AG09309 (cell line): ENCODE results near the gene ADAT3.

Source experiments
- DNase-seq: peaks from one replicate; pipeline ENCODE4 v3.0.0-alpha.2; 2010; ENCODE audit warnings: low read depth
- H3K4me3 ChIP-seq: 2 replicates; pipeline ENCODE4 v1.5.1; 2011; ENCODE audit warnings: mild to moderate bottlenecking, low read depth, low read length, moderate library complexity; ENCODE audit not compliant: control insufficient read depth
- CTCF ChIP-seq: IDR thresholded peaks from 2 replicates; pipeline ENCODE4 v1.5.1; 2011; ENCODE audit warnings: mild to moderate bottlenecking, low read depth, low read length, inconsistent platforms; ENCODE audit not compliant: insufficient read depth, control insufficient read depth; ENCODE audit errors: missing control alignments

Gene ADAT3

GRCh38 chr19:1945899-1946298 is 40.7 kb downstream of the ADAT3 start:
- peak; percentile 61 for TF ChIP-seq CTCF
- DNase-seq = no peak
- H3K4me3 ChIP-seq = no peak overlapping the region

GRCh38 chr19:1947651-1948209 is 42.5 kb downstream of the ADAT3 start:
- no peak for DNase-seq
- TF ChIP-seq CTCF = no peak
- H3K4me3 ChIP-seq = no peak overlapping the region

- DNase-seq = no peak
- TF ChIP-seq CTCF = no peak
- no peak overlapping the region for H3K4me3 ChIP-seq
Observed at GRCh38 chr19:1949304-1950101, 44.3 kb downstream of the ADAT3 start.

GRCh38 chr19:1950640-1951039 is 45.4 kb downstream of the ADAT3 start:
- no peak overlapping the region for H3K4me3 ChIP-seq
- TF ChIP-seq CTCF = no peak

GRCh38 chr19:1952635-1953034 is 47.4 kb downstream of the ADAT3 start:
- H3K4me3 ChIP-seq = no peak overlapping the region
- DNase-seq = no peak

More at GRCh38 chr19:1950640-1951039, 45.4 kb downstream of the ADAT3 start:
- no peak for DNase-seq

GRCh38 chr19:1953037-1953436 is 47.8 kb downstream of the ADAT3 start:
- DNase-seq = no peak
- no peak overlapping the region for H3K4me3 ChIP-seq
- TF ChIP-seq CTCF = no peak

More at GRCh38 chr19:1952635-1953034, 47.4 kb downstream of the ADAT3 start:
- no peak for TF ChIP-seq CTCF
